ENCODE measurements around the gene GSDME.

GSDME gene

GRCh38 chr7:24718977-24719491, 38.2 kb downstream of the GSDME start:
- DNase-seq: no peak

DNA sequence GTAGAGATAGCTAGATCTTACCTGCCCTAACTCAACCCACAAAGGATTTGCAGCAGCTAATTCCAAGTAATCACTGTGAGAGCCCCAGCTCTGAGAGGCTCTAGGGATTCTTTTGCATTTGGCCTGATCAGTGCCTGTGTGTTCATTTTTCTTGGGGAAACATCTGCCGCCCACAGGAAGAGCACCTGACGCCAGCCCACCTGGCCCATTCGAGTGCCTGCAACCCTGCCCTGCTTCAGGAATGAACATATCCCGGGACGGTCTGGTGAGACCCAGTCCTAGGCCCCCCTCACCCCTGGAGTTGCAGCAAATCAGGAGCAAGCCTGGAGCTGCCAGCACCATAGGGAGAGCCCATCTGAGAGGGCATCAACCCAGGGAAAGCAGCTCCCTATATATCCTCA, 38.8 kb downstream of the GSDME start:
- DNase-seq: no peak

DNA sequence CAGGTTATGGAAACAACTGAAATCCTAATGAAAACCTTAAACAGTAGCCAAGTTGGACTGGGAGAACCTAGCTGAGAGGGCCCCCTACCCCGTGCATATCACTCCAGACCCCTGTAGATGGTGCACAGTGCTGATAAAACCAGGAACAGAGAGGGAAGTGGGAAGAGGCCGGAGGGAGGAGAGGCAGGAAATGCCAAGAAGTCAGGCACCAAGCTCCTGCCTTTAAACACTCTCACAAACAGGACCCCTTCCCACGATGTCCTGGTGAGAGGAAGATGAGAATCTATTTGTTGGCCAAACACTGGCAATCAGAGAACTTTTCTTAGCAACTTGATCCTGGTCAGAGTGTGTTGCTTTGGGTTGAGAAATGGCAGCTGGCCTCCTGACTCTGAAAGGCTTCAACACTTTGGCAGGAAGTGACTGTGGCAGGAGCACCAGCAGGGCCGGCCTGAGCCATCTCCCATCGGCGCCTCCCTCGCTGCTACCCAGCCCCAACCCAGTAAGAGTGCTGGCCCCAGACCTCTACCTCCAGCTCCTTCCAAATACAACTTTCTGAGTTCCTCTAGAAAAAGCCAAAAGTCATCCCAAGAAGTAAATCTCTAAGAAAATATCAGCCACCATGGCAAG, 39.5 kb downstream of the GSDME start:
- DNase-seq: no peak

DNA sequence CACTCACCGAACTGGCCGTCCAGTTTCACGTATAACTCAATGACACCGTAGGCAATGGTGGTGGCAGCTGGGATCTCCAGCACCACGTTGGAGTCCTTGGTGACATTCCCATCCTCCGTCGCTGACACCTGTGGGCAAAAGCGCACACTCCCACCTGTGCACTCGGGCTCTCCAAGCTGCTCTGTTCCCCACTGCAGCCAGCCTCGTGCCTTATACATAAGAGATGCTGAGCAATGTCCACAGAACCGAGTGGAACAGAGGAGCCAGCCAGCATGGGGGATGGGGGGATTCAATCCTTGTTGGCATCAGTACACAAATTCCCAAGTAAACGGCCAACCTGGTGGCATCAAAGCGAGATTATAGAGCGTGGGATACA, 40.0 kb downstream of the GSDME start:
- DNase-seq: no peak

DNA sequence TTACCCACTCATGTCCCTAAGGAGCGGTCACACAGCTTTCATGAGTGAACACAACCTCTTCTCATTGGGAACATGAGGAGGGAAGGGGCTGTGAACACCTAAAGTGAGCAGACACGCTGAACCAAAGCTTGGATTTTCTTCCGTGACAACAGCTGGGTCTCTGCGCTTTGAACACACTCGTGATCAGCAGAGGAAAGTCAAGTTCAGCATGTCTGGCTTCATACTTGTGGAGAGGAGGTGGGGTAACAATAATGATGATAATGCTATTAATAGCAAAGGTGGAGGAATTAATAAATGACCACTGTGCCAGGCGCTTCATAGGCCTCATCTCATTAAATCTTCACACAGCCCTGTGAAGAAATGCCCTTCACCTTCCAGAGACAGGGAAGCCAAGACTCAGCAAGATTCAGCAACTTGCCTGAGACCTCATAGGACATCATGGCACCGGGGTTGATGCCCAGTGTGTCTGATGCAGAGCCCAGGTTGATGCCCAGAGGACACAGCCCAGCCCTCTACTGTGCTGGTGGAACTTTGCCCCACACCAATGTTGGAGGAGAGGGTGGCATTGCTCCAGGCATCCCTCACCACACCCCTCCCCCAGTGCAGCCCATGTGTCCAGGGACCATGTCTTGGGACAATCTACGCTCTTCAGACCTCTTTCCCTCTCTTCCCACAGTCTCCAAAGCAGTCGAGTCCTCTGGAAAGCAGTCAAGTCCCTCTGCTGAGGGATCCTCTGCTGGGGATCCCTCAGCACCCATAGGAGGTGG, 40.6 kb downstream of the GSDME start:
- no peak for DNase-seq

GRCh38 chr7:24715661-24716479, 41.4 kb downstream of the GSDME start:
- no peak for DNase-seq

DNA sequence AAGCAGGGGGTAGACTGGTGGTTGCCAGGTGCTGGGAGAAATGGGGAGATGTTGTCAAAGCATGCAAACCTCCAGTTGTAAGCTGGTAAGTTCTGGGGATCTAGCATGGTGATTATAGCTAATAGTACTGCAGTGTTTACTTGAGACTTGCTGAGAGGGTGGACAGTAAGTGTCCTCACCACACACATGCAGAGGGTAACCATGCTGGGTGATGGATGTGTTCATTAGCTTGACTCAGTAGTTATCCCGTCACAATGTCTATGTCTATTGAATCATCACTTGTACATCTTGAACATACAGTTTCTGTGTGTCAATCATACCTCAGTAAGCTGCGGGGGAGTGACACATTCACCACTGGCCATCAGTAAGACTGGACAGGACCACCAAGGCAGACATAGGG, 42.1 kb downstream of the GSDME start:
- DNase-seq: no peak

- DNase-seq: no peak
Observed at GRCh38 chr7:24714676-24715010, 42.6 kb downstream of the GSDME start.

GRCh38 chr7:24713850-24714675, 43.2 kb downstream of the GSDME start:
- no peak for DNase-seq

DNA sequence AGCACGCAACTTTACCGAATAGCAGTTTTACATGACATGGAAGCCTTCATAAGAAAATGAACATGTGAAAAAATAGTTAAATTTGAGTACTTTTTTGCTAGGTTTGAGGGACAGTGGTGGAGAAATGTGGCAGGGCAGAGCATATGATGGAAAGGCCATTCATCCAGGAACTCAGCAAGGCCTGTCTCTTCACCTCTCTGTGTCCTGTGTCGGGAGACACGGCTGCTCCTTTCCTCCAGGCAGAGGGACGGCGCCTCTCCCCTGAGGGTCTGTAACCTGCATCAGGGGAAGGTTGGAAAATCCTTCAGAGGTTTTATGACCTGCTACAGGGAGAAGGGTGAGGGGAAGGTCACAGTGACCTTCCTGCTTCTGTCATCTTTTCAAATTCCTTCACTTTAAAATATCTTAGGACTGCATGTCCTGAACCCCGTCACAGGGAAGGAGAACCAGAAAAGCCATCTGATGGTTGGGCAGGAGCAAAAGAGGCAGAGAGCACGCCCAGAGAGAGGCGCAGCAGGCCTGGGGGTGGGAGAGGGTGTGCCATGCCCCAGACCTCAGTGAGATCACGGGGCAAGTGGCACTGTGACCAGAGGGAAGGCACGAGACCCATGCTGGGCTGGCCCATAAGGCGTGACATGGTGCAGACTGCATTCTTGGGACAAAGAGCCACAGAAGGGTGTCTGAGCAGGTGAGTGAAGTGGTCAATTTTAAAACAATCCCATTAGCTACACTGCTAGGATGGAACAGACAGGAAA, 44.0 kb downstream of the GSDME start:
- no peak for DNase-seq

DNA sequence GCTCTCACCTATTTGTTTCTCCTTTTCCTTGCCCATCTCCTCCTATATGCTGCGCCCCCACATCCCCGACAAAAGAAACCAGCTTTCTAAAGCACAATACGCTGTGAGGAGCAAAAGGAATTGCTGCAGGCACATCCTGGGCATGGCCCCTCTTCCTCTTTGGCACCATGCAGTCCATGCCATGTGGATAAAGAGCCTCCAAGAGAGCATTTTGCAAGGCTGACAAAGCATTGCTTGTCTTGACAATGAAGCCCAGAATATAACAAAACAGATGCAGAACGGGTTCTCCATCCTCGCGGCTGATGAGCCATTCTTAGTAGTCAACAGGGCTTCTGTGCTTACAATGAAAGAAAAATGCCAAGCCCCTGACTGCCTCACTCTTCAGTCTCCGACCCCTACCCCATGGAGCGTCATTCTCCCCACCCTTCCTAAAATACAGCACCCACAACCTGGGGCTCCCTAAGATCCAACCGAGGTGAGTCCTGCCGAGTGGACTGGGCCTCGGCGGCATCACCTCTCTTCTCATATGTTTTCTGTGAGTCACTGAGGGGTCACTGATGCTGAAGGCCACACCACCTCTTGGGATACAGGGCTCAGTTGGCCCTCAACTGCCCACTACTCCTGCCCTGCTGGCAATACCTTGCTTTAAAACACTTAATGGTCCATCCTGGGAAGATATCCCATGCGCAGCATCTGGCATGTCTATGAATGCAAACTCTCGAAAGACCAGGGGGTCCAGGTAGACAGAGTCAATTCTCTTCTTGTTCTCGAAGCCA, 47.5 kb downstream of the GSDME start:
- DNase-seq: no peak

- no peak for DNase-seq
Observed at GRCh38 chr7:24709051-24709450, 48.2 kb downstream of the GSDME start.

DNA sequence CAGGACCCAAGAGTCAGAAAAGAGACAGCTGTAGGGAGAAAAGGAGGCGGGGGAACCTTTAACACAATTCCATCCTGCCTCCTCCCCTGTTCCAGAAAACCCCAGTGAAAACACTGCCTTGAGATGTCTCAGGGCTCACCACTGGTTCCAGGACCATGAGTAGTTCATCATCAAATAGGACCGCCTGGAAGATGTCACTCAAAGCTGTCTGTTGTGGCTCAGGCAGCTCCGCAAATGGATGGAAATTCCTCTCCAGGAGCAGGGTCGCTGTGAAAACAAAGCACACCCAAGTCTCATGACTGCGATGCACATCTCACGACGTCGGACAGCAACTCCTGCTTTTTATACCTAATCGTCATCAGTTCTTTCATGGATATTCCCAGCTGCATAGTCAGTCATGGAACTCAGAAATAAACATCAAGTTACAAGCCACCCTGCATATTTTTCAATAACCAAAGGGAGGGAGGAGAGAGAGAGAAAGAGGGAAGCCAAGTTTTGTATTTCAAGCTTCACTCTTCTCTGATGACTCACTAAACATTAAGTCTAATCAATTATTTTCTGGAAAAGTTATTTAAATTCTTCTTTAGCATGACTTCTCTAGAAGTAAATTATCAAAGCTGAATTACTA, 49.2 kb downstream of the GSDME start:
- no peak for DNase-seq

DNA sequence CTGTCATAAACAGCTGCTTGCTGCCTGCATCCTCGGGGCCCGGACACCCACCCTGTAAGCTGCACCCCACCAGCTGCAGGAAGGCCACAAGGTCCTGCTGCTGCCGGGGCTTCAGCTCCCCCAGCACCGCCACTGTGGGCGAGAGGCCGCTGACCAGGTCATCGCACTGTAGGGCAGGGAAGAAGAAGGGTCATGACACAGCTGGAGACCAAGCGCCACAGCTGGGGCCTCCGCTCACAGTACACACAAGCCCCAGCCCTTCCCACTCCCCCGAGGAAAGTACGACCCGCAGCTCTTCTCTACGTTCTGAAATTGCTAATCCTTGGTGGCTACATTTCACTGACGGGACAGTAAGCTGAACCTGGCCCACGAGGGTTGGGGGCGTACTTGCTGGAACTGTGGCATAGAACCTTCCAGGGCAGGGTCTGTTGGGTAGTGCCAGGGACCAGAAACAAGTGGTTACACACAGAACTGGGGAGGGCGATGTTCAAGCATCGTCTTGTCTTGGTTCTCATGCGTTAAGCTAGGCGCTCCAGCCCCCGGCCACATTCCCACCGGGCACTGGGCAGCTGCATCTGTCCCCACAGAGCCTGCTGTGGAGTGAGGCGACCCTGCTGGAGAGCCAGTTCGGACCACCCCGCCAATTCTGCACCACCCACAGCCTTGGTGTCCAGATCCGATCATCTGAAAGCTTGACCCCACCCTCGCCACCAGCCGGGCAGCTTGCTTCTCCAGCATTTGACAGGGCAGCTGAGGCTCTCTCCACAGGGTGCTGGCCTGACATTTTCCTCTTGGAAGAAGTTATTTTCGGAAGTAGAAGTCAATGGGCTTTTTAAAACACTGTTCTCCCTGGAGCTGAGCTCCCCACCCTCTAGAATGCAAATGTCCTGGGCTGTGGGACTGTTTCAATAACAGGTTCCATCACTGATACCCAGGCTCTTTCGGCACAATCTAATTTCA, 50.8 kb downstream of the GSDME start:
- DNase-seq: no peak

DNA sequence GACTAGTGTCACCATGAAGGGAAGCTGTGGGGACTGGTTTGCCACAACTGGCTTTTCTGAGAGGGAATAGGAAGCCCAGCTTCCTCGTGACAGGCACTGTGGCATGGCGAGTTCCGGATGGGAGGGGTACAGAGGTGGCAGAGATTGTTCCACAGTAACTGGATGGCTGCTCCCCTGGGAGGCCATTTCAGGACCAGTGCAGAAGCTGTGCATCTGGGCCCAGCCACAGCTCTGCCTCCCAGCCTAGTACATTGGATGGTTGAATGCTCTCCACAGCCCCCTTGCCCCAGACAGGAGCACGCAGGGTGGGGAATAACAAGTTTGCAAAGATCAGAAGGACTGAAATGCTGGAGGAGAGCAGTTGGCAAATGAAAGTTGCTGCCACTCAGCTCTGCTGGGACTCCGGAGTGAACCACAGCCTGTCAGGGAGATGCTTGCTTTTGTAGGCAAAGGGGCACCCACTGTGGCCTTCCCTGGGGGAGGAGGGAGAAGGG, 51.8 kb downstream of the GSDME start:
- no peak for DNase-seq

DNA sequence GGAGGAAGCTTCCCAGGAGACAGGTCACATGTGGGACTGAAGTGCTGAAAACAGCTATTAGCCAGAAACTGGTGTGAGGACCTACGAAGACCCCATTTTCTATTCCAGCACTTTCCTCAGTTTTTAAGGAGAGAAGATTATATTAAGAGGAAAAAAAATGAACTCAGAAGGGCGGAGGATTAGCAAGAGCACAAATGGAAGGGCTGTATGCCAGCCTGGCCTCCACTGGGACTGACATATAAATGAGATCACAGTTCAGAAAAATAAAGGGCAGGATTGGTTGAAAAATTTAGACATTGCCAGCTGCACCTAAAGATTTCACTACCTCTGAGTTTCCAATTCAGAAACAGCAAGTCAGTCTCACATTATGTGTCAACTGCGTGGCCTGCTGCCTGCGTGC, 53.0 kb downstream of the GSDME start:
- DNase-seq: no peak

GRCh38 chr7:24703296-24703695, 54.0 kb downstream of the GSDME start:
- no peak for DNase-seq

DNA sequence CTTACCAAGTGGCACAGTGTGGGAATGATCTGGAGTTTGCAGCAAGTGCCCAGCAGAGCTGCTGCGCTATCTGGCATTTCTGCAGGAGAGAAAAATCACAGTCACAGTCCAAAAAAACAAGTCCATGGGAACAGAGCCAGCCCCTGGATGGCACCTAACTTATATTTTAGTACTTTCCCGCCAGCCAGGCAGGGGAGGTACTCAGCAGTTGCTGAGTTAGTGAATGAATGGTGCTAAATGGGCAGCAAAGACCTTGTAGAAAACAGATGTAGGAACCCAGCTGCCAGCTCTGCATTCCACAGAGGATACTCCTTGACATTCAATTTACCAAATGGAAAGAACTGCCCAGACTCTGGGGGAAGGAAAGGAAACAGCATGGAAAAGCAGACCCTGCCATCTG, 54.5 kb downstream of the GSDME start:
- no peak for DNase-seq

Data from activated CD8-positive, alpha-beta memory T cell treated with anti-CD3 and anti-CD28 coated beads, Interleukin-2, amount 50 U/mL, for 4 hours (primary cell).